Calu3 (cell line): ENCODE data around the gene CCNI. TPM values are rescaled to one million over a fixed set of nuclear protein-coding genes. Genes with fewer than 3 reads are reported as not detected.
A peak's percentile ranks its signal among the peaks of the same experiment; 100 is the strongest.

ENCODE experiments used
- BruUV-seq: library from RNA; stranded (reverse); fragments of 400-500 nt; replicated peaks from 2 replicates; lab custom pipeline; 2021; lab: Mats Ljungman, UMichigan
- CTCF ChIA-PET: fragments of 300-600 bp; sonication (Branson Sonifier 250); formaldehyde crosslinking; loops from one replicate; lab custom pipeline; 2022; ENCODE audit warnings: antibody characterized with exemption; lab: Charles Lee
- DNase-seq: peaks from one replicate; pipeline ENCODE4 v3.0.0; 2022
- H3K27ac Mint-ChIP-seq: one replicate; pipeline ENCODE4 v1.8.0; 2022; ENCODE audit warnings: mixed read lengths; ENCODE audit not compliant: unreplicated experiment
- H3K27me3 Mint-ChIP-seq: one replicate; pipeline ENCODE4 v1.8.0; 2022; ENCODE audit warnings: mixed read lengths; ENCODE audit not compliant: unreplicated experiment
- H3K36me3 Mint-ChIP-seq: one replicate; pipeline ENCODE4 v1.8.0; 2022; ENCODE audit warnings: mild to moderate bottlenecking, moderate library complexity, mixed read lengths; ENCODE audit not compliant: insufficient read depth, unreplicated experiment
- H3K4me1 Mint-ChIP-seq: one replicate; pipeline ENCODE4 v1.8.0; 2022; ENCODE audit warnings: mild to moderate bottlenecking, low read depth, mixed read lengths; ENCODE audit not compliant: unreplicated experiment
- H3K4me3 Mint-ChIP-seq: one replicate; pipeline ENCODE4 v1.8.0; 2022; ENCODE audit warnings: mild to moderate bottlenecking, low read depth, moderate library complexity, mixed read lengths; ENCODE audit not compliant: unreplicated experiment
- H3K9me3 Mint-ChIP-seq: one replicate; pipeline ENCODE4 v1.8.0; 2022; ENCODE audit warnings: low read depth, mixed read lengths; ENCODE audit not compliant: unreplicated experiment
- intact Hi-C: fragments of 100-400 bp; cut with micrococcal nuclease; formaldehyde crosslinking; loops from one replicate; pipeline ENCODE4 v1.10.0; 2022; ENCODE audit not compliant: unreplicated experiment
- total RNA-seq: library from RNA; stranded (reverse); gene quantifications from 2 replicates; pipeline ENCODE4 v1.2.3, GENCODE V29; 2022
- TF ChIP-seq, protein P1 (sequence below): fragments of 200-600 bp; IDR thresholded peaks from one replicate; pipeline ENCODE4 v1.8.0; 2022; ENCODE audit warnings: antibody characterized with exemption; ENCODE audit not compliant: unreplicated experiment

The CCNI gene
- total RNA-seq, 1 experiment from 2014 or later: 136 TPM

DNA sequence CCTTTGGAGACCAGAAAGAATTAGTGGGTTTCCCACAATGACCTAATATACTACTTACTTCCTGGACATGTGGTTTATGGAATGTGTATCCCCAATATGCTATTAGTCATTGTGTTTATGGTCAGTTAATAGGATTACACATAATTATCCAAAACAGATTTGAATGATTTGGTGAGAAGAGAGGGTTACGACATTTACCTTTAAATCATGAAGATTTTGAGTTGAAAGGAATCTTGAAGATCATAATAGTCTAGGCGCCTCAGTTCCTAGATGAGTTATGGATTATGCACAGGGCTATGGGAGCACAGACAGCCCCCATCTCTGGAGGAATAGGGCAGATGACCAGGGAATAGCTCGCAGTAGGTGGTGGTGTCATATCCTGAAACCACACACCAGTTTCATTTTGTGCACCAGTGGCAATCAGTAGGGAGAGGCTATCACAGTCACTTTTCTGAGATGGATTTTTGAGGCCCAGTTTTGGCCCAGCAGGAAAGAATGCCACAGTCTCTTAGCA, 64.9 kb downstream of the CCNI start:
- CTCF ChIA-PET: no interaction called here
- no TSS peak for BruUV-seq
- H3K4me1 Mint-ChIP-seq: peaks cover 42% of the 10 kb centered on the region
- no peak overlapping the region for H3K4me3 Mint-ChIP-seq
- H3K27ac Mint-ChIP-seq: no peak overlapping the region
- DNase-seq: no peak
- no peaks in the 10 kb centered on the region for H3K9me3 Mint-ChIP-seq
- H3K27me3 Mint-ChIP-seq: no peaks in the 10 kb centered on the region
- H3K36me3 Mint-ChIP-seq: no peaks in the 10 kb centered on the region
- TF ChIP-seq, protein P1, sequence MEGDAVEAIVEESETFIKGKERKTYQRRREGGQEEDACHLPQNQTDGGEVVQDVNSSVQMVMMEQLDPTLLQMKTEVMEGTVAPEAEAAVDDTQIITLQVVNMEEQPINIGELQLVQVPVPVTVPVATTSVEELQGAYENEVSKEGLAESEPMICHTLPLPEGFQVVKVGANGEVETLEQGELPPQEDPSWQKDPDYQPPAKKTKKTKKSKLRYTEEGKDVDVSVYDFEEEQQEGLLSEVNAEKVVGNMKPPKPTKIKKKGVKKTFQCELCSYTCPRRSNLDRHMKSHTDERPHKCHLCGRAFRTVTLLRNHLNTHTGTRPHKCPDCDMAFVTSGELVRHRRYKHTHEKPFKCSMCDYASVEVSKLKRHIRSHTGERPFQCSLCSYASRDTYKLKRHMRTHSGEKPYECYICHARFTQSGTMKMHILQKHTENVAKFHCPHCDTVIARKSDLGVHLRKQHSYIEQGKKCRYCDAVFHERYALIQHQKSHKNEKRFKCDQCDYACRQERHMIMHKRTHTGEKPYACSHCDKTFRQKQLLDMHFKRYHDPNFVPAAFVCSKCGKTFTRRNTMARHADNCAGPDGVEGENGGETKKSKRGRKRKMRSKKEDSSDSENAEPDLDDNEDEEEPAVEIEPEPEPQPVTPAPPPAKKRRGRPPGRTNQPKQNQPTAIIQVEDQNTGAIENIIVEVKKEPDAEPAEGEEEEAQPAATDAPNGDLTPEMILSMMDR: no peak
- intact Hi-C loops: no loop called here

DNA sequence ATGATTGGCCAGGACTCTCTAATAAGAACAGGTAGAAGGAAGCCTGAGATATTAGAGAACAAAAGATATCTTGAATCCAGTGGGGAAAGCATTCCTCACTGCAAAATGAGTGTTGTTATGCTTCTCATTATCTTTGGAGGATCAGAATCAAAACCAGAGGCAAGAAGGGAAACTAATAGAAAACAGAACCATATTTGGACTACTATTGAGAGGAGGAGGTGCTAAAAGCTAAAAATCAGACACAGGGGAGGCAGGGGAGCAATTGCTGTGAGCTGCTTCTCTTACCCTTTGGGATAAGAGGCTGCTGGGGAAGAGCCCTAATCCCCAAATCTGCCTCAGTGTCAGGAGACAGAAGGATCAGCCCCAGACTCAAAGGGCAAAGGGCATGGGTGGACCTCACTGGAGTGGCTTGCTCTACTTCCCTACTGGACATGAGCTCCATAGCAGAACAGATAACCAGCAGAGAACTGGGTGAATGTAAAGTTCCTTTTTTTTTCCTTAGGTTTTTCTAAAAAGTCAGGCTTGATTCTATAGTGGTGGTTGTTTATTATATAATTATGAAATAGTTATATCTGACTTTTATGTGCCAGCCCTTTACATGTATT, 66.2 kb downstream of the CCNI start:
- CTCF ChIA-PET: no interaction called here
- no peaks in the 10 kb centered on the region for H3K36me3 Mint-ChIP-seq

DNA sequence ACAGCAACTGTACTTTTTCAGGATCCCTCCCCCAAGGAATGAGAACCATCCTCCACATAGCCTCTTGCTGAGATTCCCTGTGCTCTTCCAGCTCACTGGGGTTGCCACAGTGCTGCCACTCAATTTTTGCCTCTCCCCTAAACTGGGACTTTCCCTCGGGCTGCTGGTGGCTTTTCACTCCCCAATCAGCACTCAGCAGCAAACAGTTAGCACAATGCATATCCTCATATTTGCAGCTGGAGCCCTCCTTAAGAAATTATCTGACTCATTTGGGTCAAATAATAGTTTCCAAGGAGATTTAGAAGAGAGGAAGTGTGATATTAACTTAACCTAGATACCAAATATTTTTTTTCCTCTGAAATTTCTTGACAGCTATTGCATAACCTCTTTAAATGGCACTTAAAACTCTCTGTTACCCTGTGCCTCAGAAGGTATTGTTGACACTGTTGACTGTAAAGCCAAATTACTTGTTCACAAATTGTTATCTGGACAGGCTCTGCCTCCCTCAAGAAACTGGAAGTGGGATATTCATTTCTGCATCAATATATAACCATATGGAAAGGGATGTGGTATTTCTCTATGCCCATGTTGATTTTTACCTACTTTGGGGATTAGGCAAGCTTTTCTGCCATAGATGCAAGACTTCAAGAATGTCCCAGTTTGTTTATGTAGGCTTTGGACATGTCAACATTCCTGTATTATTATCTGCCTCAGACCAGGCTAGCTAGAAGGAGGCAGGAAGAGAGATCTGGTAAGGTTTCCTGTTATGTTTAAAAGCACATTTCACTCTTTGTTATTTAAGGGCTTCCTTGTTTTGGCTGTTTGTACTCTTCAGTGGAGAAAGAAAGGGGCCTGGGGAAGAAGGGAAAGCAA, 68.2 kb downstream of the CCNI start:
- no TSS peak for BruUV-seq

More for the DNA sequence above, 66.2 kb downstream of the CCNI start:
- Mint-ChIP-seq H3K27me3 (no peaks in the 10 kb centered on the region), H3K4me1 (peaks cover 42% of the 10 kb centered on the region), H3K27ac (no peak overlapping the region), H3K4me3 (no peak overlapping the region), H3K9me3 (no peaks in the 10 kb centered on the region)
- DNase-seq: no peak
- intact Hi-C loops: no loop called here
- TF ChIP-seq, protein P1: no peak
- no TSS peak for BruUV-seq

DNA sequence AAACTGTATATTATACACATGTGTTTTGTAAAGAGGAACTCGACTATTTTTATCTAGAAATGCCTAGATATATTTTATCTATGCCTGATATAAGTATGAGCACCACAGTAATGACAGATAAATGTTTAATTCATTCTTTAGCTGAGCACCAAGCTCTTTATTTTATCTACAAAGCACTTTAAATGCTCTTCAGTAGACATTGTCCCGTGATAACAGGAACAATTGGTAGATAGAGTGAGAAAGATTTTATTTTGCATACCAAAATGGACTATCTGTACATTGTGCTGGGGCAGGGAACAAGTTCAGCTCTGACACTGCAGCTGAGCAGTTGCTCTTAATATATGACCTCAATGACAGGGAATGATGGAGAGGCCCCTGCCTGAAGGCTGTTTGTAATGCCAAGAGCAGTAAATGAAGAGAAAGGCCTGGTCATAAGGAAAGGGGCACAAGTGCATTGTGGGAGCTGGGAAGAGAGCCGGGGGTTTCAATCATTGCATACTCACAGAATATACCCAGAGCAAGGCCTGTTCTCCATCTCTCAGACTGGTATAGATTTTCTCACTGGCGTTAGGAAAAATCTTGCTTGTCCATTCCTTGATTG, 68.9 kb downstream of the CCNI start:
- TF ChIP-seq, protein P1: no peak
- CTCF ChIA-PET: no interaction called here
- Mint-ChIP-seq H3K27me3 (no peaks in the 10 kb centered on the region), H3K36me3 (no peaks in the 10 kb centered on the region), H3K4me1 (peaks cover 42% of the 10 kb centered on the region), H3K4me3 (no peak overlapping the region), H3K9me3 (no peaks in the 10 kb centered on the region), H3K27ac (peak overlapping the region; percentile 50)
- BruUV-seq: no TSS peak
- intact Hi-C loops: no loop called here
- no peak for DNase-seq

More for the DNA sequence above, 68.2 kb downstream of the CCNI start:
- TF ChIP-seq, protein P1: no peak
- H3K9me3 Mint-ChIP-seq: no peaks in the 10 kb centered on the region
- H3K36me3 Mint-ChIP-seq: no peaks in the 10 kb centered on the region
- CTCF ChIA-PET: no interaction called here
- H3K27me3 Mint-ChIP-seq: no peaks in the 10 kb centered on the region
- peak overlapping the region; percentile 50 for H3K27ac Mint-ChIP-seq
- H3K4me1 Mint-ChIP-seq: peaks cover 42% of the 10 kb centered on the region
- peak; percentile 34 for DNase-seq
- no peak overlapping the region for H3K4me3 Mint-ChIP-seq
- intact Hi-C loops: no loop called here
